ENCODE results near the gene ABCB10. TPM values are rescaled to one million over a fixed set of nuclear protein-coding genes. Genes with fewer than 3 reads are reported as not detected.

Gene ABCB10
- total RNA-seq, 1 experiment from 2014 or later = 19.2 TPM

DNA sequence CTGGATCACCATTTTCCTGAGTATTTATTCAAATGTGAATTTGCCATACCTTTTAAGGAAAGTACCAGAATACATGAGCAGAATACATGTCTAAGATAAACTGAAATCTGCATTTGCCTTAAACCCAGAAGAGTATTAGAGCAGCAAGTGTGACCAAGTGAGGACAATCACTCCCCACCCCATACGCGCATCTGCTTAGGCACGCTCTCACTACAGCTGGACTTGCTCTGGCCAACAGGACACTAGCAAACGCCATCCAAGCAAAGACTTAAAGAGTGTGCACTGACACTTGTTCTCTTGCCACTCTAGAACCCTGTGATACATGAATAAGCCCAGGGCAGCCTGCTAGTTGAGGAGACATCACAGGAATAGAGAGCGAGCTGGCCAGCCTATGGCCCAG is 76.0 kb downstream of the ABCB10 start:
- no peak overlapping the region for H3K27ac ChIP-seq (ENCODE audit: low read length)
- POLR2A ChIA-PET = no interaction called here
- H3K4me1 ChIP-seq (ENCODE audit: control insufficient read depth, insufficient read depth, low read length) = no peaks in the 10 kb centered on the region
- intact Hi-C loops (cut with micrococcal nuclease; ENCODE audit: unreplicated experiment) (loop anchor here (1.0 to 10.0 kb wide), 2 partner anchors 138 to 224 kb away; partner anchors contain the start of gene CCSAP), in situ Hi-C loops (cut with HindIII; ENCODE audit: low pct_unique_long_range_greater_than_20kb, low sequenced_read_pairs) (no loop called here)
- no peak for TF ChIP-seq TCF7L2 (IDR thresholded peaks at IDR 0.05; ENCODE audit: low read depth, low read length)
- TF ChIP-seq, protein P1, sequence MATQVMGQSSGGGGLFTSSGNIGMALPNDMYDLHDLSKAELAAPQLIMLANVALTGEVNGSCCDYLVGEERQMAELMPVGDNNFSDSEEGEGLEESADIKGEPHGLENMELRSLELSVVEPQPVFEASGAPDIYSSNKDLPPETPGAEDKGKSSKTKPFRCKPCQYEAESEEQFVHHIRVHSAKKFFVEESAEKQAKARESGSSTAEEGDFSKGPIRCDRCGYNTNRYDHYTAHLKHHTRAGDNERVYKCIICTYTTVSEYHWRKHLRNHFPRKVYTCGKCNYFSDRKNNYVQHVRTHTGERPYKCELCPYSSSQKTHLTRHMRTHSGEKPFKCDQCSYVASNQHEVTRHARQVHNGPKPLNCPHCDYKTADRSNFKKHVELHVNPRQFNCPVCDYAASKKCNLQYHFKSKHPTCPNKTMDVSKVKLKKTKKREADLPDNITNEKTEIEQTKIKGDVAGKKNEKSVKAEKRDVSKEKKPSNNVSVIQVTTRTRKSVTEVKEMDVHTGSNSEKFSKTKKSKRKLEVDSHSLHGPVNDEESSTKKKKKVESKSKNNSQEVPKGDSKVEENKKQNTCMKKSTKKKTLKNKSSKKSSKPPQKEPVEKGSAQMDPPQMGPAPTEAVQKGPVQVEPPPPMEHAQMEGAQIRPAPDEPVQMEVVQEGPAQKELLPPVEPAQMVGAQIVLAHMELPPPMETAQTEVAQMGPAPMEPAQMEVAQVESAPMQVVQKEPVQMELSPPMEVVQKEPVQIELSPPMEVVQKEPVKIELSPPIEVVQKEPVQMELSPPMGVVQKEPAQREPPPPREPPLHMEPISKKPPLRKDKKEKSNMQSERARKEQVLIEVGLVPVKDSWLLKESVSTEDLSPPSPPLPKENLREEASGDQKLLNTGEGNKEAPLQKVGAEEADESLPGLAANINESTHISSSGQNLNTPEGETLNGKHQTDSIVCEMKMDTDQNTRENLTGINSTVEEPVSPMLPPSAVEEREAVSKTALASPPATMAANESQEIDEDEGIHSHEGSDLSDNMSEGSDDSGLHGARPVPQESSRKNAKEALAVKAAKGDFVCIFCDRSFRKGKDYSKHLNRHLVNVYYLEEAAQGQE (IDR thresholded peaks at IDR 0.05; ENCODE audit: insufficient read depth in 1 of 2, low read depth in 2 of 2, low read length in 1 of 2) = no peak
- TF ChIP-seq, protein P2, sequence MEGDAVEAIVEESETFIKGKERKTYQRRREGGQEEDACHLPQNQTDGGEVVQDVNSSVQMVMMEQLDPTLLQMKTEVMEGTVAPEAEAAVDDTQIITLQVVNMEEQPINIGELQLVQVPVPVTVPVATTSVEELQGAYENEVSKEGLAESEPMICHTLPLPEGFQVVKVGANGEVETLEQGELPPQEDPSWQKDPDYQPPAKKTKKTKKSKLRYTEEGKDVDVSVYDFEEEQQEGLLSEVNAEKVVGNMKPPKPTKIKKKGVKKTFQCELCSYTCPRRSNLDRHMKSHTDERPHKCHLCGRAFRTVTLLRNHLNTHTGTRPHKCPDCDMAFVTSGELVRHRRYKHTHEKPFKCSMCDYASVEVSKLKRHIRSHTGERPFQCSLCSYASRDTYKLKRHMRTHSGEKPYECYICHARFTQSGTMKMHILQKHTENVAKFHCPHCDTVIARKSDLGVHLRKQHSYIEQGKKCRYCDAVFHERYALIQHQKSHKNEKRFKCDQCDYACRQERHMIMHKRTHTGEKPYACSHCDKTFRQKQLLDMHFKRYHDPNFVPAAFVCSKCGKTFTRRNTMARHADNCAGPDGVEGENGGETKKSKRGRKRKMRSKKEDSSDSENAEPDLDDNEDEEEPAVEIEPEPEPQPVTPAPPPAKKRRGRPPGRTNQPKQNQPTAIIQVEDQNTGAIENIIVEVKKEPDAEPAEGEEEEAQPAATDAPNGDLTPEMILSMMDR (IDR thresholded peaks at IDR 0.05) = no peak
- no peak for TF ChIP-seq POLR2AphosphoS5 (IDR thresholded peaks at IDR 0.05; ENCODE audit: low read depth, low read length)
- no peak for TF ChIP-seq SIN3A (IDR thresholded peaks at IDR 0.05; ENCODE audit: borderline replicate concordance, insufficient read depth, low read depth, low read length)
- no peak overlapping the region for H3K4me3 ChIP-seq (ENCODE audit: low read depth in 2 of 2, low read length in 2 of 2)
- DNase-seq (ENCODE audit: low read depth, low spot score) (no peak), ATAC-seq (no peak; the same call in 1 of the 2 replicates)
- CTCF ChIA-PET = interaction anchor here (0.6 to 1.2 kb wide), 4 partner anchors 224 to 745 kb away, joined by 3 to 8 read pairs (median 3); no protein-coding TSS in a partner anchor
- H3K27me3 ChIP-seq (ENCODE audit: control insufficient read depth, insufficient read depth, low read length) = no peaks in the 10 kb centered on the region
- no TSS peak for BruUV-seq (replicated peaks)
- H3K36me3 ChIP-seq (ENCODE audit: control insufficient read depth, insufficient read depth, low read length) = peaks cover 17% of the 10 kb centered on the region
- no peaks in the 10 kb centered on the region for H3K9me3 ChIP-seq (ENCODE audit: control insufficient read depth, insufficient read depth, low read depth, low read length)

DNA sequence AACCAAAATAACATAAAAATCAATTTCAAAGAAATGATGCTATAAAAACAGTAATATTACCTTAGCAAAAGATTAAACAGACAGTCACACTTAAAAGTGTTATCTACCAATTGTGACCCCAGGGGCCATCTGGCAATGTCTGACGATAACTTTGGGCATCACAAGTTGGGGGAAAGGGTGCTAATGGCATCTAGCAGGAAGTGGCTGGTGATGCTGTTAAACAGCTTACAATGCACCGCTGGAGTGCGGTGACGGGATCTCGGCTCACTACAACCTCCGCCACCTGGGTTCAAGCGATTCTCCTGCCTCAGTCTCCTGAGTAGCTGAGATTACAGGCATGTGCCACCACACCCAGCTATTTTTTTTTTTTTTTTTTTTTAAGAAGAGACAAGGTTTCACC is 78.0 kb downstream of the ABCB10 start:
- CTCF ChIA-PET = interaction anchor here (0.6 kb wide), 3 partner anchors 34 to 688 kb away, joined by 3 to 5 read pairs (median 3); no protein-coding TSS in a partner anchor
- DNase-seq (ENCODE audit: low read depth, low spot score) = no peak
- in situ Hi-C loops (cut with HindIII; ENCODE audit: low pct_unique_long_range_greater_than_20kb, low sequenced_read_pairs) = no loop called here
- no peak overlapping the region for H3K4me3 ChIP-seq (ENCODE audit: low read depth in 2 of 2, low read length in 2 of 2)
- intact Hi-C loops (cut with micrococcal nuclease; ENCODE audit: unreplicated experiment) = loop anchor here (10.0 kb wide), 1 partner anchor 136 kb away; the partner anchor contains the start of gene CCSAP
- POLR2A ChIA-PET = no interaction called here
- no peaks in the 10 kb centered on the region for H3K4me1 ChIP-seq (ENCODE audit: control insufficient read depth, insufficient read depth, low read length)
- H3K27me3 ChIP-seq (ENCODE audit: control insufficient read depth, insufficient read depth, low read length) = no peaks in the 10 kb centered on the region
- peaks cover 12% of the 10 kb centered on the region for H3K36me3 ChIP-seq (ENCODE audit: control insufficient read depth, insufficient read depth, low read length)
- TF ChIP-seq, protein P1 (IDR thresholded peaks at IDR 0.05; ENCODE audit: insufficient read depth in 1 of 2, low read depth in 2 of 2, low read length in 1 of 2) = no peak
- no peak for TF ChIP-seq SIN3A (IDR thresholded peaks at IDR 0.05; ENCODE audit: borderline replicate concordance, insufficient read depth, low read depth, low read length)
- no peak for TF ChIP-seq POLR2AphosphoS5 (IDR thresholded peaks at IDR 0.05; ENCODE audit: low read depth, low read length)
- no peak for TF ChIP-seq TCF7L2 (IDR thresholded peaks at IDR 0.05; ENCODE audit: low read depth, low read length)
- TF ChIP-seq, protein P2 (IDR thresholded peaks at IDR 0.05) = no peak
- no peak overlapping the region for H3K27ac ChIP-seq (ENCODE audit: low read length)
- BruUV-seq (replicated peaks) = no TSS peak
- ATAC-seq = no peak
- H3K9me3 ChIP-seq (ENCODE audit: control insufficient read depth, insufficient read depth, low read depth, low read length) = no peaks in the 10 kb centered on the region
